HepG2 (cell line): ENCODE results near the gene TPRKB. TPM values are rescaled to one million over a fixed set of nuclear protein-coding genes. Genes with fewer than 3 reads are reported as not detected.

Experiments used
- IKZF4 ChIP-seq: sonication (generic); formaldehyde crosslinking; IDR thresholded peaks from 2 replicates; pipeline ENCODE4 v1.5.1; 2020; ENCODE audit warnings: borderline replicate concordance, mild to moderate bottlenecking, low read depth, missing genetic modification reagents; ENCODE audit errors: not compliant biosample characterization
- KMT2B ChIP-seq: IDR thresholded peaks from 2 replicates; pipeline ENCODE4 v1.6.1; 2016; ENCODE audit warnings: missing genetic modification reagents, missing compliant biosample characterization
- NFIC ChIP-seq: IDR thresholded peaks from 2 replicates; pipeline ENCODE4 v1.6.1; 2012; ENCODE audit warnings: mild to moderate bottlenecking, low read length, inconsistent platforms
- PHF8 ChIP-seq: sonication (generic); formaldehyde crosslinking; IDR thresholded peaks from 2 replicates; pipeline ENCODE4 v1.5.0; 2020; ENCODE audit warnings: missing genetic modification reagents
- SNAI1 ChIP-seq: sonication (generic); formaldehyde crosslinking; IDR thresholded peaks from 2 replicates; pipeline ENCODE4 v1.5.0; 2020; ENCODE audit warnings: mild to moderate bottlenecking, missing genetic modification reagents, borderline replicate concordance
- TP53 ChIP-seq: sonication (generic); formaldehyde crosslinking; conservative IDR thresholded peaks from 2 replicates; pipeline ENCODE4 v1.4.0; 2020; ENCODE audit warnings: missing genetic modification reagents
- ZFP36 ChIP-seq: fragments of 150-350 bp; IDR thresholded peaks from 2 replicates; pipeline ENCODE4 v1.6.1; 2018; ENCODE audit warnings: borderline replicate concordance, low read length, low read depth; ENCODE audit not compliant: partially characterized antibody
- ZNF530 ChIP-seq: sonication (generic); formaldehyde crosslinking; IDR thresholded peaks from 2 replicates; pipeline ENCODE4 v1.5.0; 2020; ENCODE audit warnings: low read depth, mild to moderate bottlenecking, missing genetic modification reagents
- ZNF749 ChIP-seq: sonication (generic); formaldehyde crosslinking; IDR thresholded peaks from 2 replicates; pipeline ENCODE4 v1.8.0; 2022; ENCODE audit warnings: mild to moderate bottlenecking, missing genetic modification reagents, moderate library complexity, borderline replicate concordance
- ZNF788 ChIP-seq: sonication (generic); formaldehyde crosslinking; IDR thresholded peaks from 2 replicates; pipeline ENCODE4 v1.5.0; 2020; ENCODE audit warnings: mild to moderate bottlenecking, missing genetic modification reagents, borderline replicate concordance
- polyA plus RNA-seq, 8 experiments: library from polyadenylated mRNA; depleted of rRNA in 3 of 8; stranded (reverse) in 7 of 8; unstranded in 1 of 8; fragments of >200 nt; fragmentation: Illumina TruSeq in 4 of 8; extraction: Trizol in 4 of 8; gene quantifications; 2 replicates each; pipeline versions ENCODE4 v1.2.1 to v1.2.3, GENCODE V29; 2011 to 2016; ENCODE audit warnings: low read depth in 4 of 8, missing spikeins in 1 of 8, mixed read lengths in 1 of 8; ENCODE audit not compliant: insufficient read depth in 1 of 8
- total RNA-seq, 5 experiments: library from RNA; depleted of rRNA; stranded (reverse); fragments of >200 nt; fragmentation: Illumina TruSeq; extraction: Trizol; gene quantifications; 2 replicates each; pipeline ENCODE4 v1.2.3, GENCODE V29; 2016; ENCODE audit warnings: low read depth in 1 of 5
- TF ChIP-seq, protein P1 (sequence below): sonication (generic); formaldehyde crosslinking; IDR thresholded peaks from 2 replicates; pipeline ENCODE4 v1.8.1; 2023; ENCODE audit warnings: mild to moderate bottlenecking, inconsistent platforms, moderate library complexity, missing genetic modification reagents, borderline replicate concordance
- TF ChIP-seq, protein P2 (sequence below): sonication (generic); formaldehyde crosslinking; IDR thresholded peaks from 2 replicates; pipeline ENCODE4 v1.5.1; 2020; ENCODE audit warnings: mild to moderate bottlenecking, moderate library complexity, missing genetic modification reagents
- TF ChIP-seq, protein P3 (sequence below): sonication (generic); formaldehyde crosslinking; conservative IDR thresholded peaks from 2 replicates; pipeline ENCODE4 v1.8.0; 2022; ENCODE audit warnings: low read depth, missing genetic modification reagents
- TF ChIP-seq, protein P4 (sequence below), 2 experiments: sonication (generic) in 1 of 2; formaldehyde crosslinking in 1 of 2; IDR thresholded peaks; 2 replicates each; pipeline versions ENCODE4 v1.4.0 to v1.6.1; 2016 to 2020; ENCODE audit warnings: borderline replicate concordance in 1 of 2, low read depth in 1 of 2, mild to moderate bottlenecking in 1 of 2, missing genetic modification reagents in 1 of 2
- TF ChIP-seq, protein P5 (sequence below), 2 experiments: sonication (generic) in 1 of 2; formaldehyde crosslinking in 1 of 2; IDR thresholded peaks; 2 replicates each; pipeline versions ENCODE4 v1.4.0 to v1.6.1; 2018 to 2020; ENCODE audit warnings: missing genetic modification reagents in 2 of 2, borderline replicate concordance in 1 of 2, low read depth in 1 of 2, mild to moderate bottlenecking in 1 of 2, missing biosample characterization in 1 of 2

The TPRKB gene
- total and polyA plus RNA-seq, 2 of the 13 experiments (the other 11 are each of a cell fraction or from before 2014, with no cell fraction given): 32.0 to 58.0 TPM

DNA sequence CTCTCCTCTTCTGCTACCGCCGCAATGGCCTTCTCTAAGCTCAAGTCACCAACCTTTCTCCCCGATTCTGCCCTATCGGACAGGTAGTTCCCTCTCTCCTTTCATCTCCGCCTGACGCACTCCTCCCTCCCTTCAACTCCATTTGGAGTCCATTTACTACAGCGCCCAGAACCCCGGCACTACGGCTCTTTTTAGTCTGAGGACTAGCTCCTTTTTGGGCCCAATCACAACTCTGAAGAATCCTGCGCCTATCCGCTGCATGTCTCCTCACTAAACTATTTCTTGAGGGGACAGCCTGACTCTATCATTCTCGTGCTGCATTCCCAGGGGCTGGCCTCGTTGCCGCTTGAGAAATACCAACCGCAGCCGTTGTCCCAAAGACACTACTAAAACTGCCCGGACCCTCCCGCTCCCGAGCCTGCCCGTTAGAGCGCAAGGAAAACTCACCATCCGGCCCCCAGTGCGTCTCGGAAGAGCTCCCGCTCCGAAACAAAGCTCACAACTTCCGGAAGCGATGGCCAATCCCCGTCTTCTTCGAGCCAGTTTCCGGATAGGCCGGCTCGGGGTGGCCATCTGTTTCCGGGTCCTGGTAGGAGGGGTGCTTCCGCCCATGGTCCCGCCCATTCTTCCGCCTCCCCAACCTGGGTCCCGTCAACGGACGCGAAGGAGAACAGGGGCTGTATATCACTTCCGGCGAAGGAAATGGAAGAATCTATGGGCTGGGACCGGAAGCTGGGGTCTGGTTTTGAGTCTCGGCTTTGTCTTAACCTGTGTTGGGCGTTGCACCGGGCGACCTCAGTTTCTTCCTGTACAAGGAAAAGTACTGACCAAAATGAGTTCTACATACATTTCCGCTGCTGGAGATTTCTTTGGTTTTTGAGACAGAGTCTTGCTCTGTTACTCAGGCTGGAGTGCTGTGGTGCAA, at the start of gene TPRKB (continued):
- peak; percentile 96; the same call in 1 of the 2 replicates for TF ChIP-seq ZNF788 (CRISPR knock-in tag)
- TF ChIP-seq TP53 (CRISPR knock-in tag): no peak
- TF ChIP-seq ZNF749 (CRISPR knock-in tag): peak; percentile 29; the same call in 1 of the 2 replicates
- TF ChIP-seq, protein P1, sequence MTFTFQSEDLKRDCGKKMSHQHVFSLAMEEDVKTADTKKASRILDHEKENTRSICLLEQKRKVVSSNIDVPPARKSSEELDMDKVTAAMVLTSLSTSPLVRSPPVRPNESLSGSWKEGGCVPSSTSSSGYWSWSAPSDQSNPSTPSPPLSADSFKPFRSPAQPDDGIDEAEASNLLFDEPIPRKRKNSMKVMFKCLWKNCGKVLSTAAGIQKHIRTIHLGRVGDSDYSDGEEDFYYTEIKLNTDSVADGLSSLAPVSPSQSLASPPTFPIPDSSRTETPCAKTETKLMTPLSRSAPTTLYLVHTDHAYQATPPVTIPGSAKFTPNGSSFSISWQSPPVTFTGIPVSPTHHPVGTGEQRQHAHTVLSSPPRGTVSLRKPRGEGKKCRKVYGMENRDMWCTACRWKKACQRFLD (CRISPR knock-in tag): no peak
- peak; percentile 75 for TF ChIP-seq IKZF4 (CRISPR knock-in tag)
- TF ChIP-seq ZNF530: no peak
- TF ChIP-seq KMT2B: peak; percentile 91
- 0 out of 2 replicates have a peak, but pooled peaks have one; percentile 28 for TF ChIP-seq SNAI1 (CRISPR knock-in tag)
- no peak for TF ChIP-seq ZFP36
- TF ChIP-seq, protein P2, sequence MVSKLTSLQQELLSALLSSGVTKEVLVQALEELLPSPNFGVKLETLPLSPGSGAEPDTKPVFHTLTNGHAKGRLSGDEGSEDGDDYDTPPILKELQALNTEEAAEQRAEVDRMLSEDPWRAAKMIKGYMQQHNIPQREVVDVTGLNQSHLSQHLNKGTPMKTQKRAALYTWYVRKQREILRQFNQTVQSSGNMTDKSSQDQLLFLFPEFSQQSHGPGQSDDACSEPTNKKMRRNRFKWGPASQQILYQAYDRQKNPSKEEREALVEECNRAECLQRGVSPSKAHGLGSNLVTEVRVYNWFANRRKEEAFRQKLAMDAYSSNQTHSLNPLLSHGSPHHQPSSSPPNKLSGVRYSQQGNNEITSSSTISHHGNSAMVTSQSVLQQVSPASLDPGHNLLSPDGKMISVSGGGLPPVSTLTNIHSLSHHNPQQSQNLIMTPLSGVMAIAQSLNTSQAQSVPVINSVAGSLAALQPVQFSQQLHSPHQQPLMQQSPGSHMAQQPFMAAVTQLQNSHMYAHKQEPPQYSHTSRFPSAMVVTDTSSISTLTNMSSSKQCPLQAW: peak; percentile 80
- TF ChIP-seq, protein P3, sequence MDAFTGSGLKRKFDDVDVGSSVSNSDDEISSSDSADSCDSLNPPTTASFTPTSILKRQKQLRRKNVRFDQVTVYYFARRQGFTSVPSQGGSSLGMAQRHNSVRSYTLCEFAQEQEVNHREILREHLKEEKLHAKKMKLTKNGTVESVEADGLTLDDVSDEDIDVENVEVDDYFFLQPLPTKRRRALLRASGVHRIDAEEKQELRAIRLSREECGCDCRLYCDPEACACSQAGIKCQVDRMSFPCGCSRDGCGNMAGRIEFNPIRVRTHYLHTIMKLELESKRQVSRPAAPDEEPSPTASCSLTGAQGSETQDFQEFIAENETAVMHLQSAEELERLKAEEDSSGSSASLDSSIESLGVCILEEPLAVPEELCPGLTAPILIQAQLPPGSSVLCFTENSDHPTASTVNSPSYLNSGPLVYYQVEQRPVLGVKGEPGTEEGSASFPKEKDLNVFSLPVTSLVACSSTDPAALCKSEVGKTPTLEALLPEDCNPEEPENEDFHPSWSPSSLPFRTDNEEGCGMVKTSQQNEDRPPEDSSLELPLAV (CRISPR knock-in tag): no peak
- TF ChIP-seq, protein P4, sequence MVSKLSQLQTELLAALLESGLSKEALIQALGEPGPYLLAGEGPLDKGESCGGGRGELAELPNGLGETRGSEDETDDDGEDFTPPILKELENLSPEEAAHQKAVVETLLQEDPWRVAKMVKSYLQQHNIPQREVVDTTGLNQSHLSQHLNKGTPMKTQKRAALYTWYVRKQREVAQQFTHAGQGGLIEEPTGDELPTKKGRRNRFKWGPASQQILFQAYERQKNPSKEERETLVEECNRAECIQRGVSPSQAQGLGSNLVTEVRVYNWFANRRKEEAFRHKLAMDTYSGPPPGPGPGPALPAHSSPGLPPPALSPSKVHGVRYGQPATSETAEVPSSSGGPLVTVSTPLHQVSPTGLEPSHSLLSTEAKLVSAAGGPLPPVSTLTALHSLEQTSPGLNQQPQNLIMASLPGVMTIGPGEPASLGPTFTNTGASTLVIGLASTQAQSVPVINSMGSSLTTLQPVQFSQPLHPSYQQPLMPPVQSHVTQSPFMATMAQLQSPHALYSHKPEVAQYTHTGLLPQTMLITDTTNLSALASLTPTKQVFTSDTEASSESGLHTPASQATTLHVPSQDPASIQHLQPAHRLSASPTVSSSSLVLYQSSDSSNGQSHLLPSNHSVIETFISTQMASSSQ (IDR thresholded peaks at IDR 0.05; ENCODE audit: low read depth): no peak
- TF ChIP-seq, protein P4 (CRISPR knock-in tag; IDR thresholded peaks at IDR 0.05; ENCODE audit: borderline replicate concordance): peak; percentile 83; the same call in 1 of the 2 replicates
- 0 out of 2 replicates have a peak, but pooled peaks have one; percentile 24 for TF ChIP-seq NFIC
- peak; percentile 81 for TF ChIP-seq PHF8 (CRISPR knock-in tag)
- TF ChIP-seq, protein P5, sequence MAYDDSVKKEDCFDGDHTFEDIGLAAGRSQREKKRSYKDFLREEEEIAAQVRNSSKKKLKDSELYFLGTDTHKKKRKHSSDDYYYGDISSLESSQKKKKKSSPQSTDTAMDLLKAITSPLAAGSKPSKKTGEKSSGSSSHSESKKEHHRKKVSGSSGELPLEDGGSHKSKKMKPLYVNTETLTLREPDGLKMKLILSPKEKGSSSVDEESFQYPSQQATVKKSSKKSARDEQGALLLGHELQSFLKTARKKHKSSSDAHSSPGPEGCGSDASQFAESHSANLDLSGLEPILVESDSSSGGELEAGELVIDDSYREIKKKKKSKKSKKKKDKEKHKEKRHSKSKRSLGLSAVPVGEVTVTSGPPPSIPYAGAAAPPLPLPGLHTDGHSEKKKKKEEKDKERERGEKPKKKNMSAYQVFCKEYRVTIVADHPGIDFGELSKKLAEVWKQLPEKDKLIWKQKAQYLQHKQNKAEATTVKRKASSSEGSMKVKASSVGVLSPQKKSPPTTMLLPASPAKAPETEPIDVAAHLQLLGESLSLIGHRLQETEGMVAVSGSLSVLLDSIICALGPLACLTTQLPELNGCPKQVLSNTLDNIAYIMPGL (CRISPR knock-in tag; IDR thresholded peaks at IDR 0.05; ENCODE audit: borderline replicate concordance in 1 of 2, low read depth in 1 of 2): peak; percentile 52 to 74
